Measurements from ENCODE around the gene FBXL5.

Gene FBXL5

DNA sequence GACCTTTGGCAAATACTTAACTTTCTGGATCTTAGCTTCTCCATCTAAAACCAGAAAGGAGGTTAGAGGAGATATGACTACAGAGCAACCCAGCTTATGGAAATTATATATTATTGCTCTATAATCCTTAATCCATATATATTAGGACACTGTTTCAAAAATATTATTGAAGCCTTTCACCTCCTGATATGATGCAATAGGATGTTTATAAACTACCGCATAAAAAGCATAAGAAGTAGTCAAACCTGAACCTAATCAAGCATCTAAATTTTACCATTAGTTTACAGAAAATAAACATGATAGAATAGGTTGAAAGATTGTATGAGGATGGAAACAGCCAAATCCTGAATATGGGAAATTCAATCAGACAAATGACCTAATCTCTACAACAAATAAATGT lies 20.9 kb upstream of the FBXL5 start:
- Histone ChIP-seq H3K9me3 (ENCODE audit: control insufficient read depth, insufficient read depth, low read depth, low read length) (no peaks in the 10 kb centered on the region), H3K9ac (ENCODE audit: low read length) (no peak overlapping the region), H3K4me1 (ENCODE audit: control insufficient read depth, insufficient read depth, low read length) (peaks cover 6% of the 10 kb centered on the region), H3K4me3 (ENCODE audit: low read depth, low read length) (no peak overlapping the region), H3K27ac (ENCODE audit: low read depth, low read length) (no peak overlapping the region), H3K36me3 (ENCODE audit: control insufficient read depth, insufficient read depth, low read length) (peaks cover 18% of the 10 kb centered on the region), H3K27me3 (ENCODE audit: control insufficient read depth, insufficient read depth, low read length) (no peaks in the 10 kb centered on the region)

DNA sequence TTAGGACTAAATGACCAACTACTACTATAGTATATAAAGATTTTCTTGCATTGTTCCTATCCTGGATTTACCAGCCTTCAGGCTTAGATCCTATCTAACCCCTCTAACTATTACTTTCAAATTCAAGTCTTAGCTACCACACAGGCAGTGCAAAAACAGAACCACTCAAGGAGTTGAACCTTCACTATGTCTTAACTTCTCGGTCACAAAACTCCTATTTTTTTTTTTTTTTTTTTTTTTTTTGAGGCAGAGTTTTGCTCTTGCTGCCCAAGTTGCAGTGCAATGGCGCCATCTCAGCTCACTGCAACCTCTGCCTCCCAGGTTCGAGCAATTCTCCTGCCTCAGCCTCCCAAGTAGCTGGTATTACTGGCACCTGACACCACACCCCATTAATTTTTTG lies 20.2 kb upstream of the FBXL5 start:
- H3K4me1 ChIP-seq (ENCODE audit: control insufficient read depth, insufficient read depth, low read length) = peaks cover 6% of the 10 kb centered on the region
- no peak overlapping the region for H3K9ac ChIP-seq (ENCODE audit: low read length)
- H3K27ac ChIP-seq (ENCODE audit: low read depth, low read length) = no peak overlapping the region

DNA sequence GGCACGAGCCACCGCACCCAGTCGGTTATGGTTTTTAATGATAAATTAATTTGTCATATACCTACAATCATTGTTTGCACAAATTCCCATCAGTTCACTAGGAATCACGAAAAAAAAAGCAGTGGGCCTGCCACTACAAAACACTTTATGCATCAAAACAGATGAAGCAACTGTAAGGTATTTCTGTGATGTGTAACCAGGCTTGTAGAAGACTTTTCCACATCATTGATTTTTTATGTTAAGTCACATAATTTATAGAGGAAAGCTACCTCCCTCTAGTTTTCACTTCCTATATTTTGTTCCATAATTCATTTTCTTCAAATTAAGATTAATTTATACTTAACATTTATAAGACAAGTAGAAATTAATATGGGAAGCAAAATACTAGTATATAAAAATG lies 19.8 kb upstream of the FBXL5 start:
- no peaks in the 10 kb centered on the region for H3K9me3 ChIP-seq (ENCODE audit: control insufficient read depth, insufficient read depth, low read depth, low read length)
- H3K36me3 ChIP-seq (ENCODE audit: control insufficient read depth, insufficient read depth, low read length) = peaks cover 21% of the 10 kb centered on the region
- no peaks in the 10 kb centered on the region for H3K27me3 ChIP-seq (ENCODE audit: control insufficient read depth, insufficient read depth, low read length)
- H3K4me3 ChIP-seq (ENCODE audit: low read depth, low read length) = no peak overlapping the region
- H3K9ac ChIP-seq (ENCODE audit: low read length) = no peak overlapping the region
- no peak overlapping the region for H3K27ac ChIP-seq (ENCODE audit: low read depth, low read length)
- peaks cover 6% of the 10 kb centered on the region for H3K4me1 ChIP-seq (ENCODE audit: control insufficient read depth, insufficient read depth, low read length)

More for the DNA sequence above, 20.2 kb upstream of the FBXL5 start:
- no peaks in the 10 kb centered on the region for H3K9me3 ChIP-seq (ENCODE audit: control insufficient read depth, insufficient read depth, low read depth, low read length)
- H3K36me3 ChIP-seq (ENCODE audit: control insufficient read depth, insufficient read depth, low read length) = peaks cover 18% of the 10 kb centered on the region
- no peak overlapping the region for H3K4me3 ChIP-seq (ENCODE audit: low read depth, low read length)
- H3K27me3 ChIP-seq (ENCODE audit: control insufficient read depth, insufficient read depth, low read length) = no peaks in the 10 kb centered on the region

DNA sequence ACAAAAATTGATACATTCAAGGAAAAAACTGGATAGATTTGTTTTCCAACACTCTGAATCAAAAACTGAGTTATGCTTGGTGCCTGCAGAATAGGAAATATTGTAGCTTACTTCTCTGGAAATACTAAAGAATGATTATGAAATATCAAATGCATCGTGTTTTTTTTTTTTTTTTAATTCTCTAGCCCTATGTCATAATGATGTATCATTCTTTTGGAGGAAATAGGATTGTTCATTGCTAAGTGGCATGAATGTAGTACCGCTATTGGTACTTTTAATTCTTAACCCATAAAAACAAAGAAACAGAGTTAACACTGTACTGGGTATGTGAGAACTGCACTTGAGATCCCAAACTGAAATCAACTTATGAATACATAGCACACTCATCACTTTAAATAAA lies 18.9 kb upstream of the FBXL5 start:
- Histone ChIP-seq H3K4me1 (ENCODE audit: control insufficient read depth, insufficient read depth, low read length) (peaks cover 6% of the 10 kb centered on the region), H3K4me3 (ENCODE audit: low read depth, low read length) (no peak overlapping the region), H3K27me3 (ENCODE audit: control insufficient read depth, insufficient read depth, low read length) (no peaks in the 10 kb centered on the region), H3K9me3 (ENCODE audit: control insufficient read depth, insufficient read depth, low read depth, low read length) (no peaks in the 10 kb centered on the region), H3K36me3 (ENCODE audit: control insufficient read depth, insufficient read depth, low read length) (peaks cover 21% of the 10 kb centered on the region), H3K27ac (ENCODE audit: low read depth, low read length) (no peak overlapping the region), H3K9ac (ENCODE audit: low read length) (no peak overlapping the region)

DNA sequence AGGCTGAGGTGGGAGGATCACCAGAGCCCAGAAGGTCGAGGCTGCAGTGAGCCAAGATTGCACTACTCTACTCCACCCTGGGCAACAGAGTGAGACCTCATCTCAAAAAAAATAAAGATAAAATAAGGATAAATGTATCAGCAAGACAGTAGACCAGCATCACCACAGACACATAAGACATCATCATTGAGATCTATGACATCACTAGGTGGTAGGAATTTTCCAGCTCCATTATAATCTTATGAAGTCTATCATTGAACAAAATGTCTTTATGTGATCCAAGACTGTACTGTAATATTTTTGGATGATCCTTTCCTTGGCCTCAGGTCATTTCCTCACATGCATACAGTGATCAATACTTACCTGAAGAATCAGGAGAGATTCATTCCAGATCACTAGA lies 18.2 kb upstream of the FBXL5 start:
- Histone ChIP-seq H3K27me3 (ENCODE audit: control insufficient read depth, insufficient read depth, low read length) (no peaks in the 10 kb centered on the region), H3K4me3 (ENCODE audit: low read depth, low read length) (no peak overlapping the region), H3K36me3 (ENCODE audit: control insufficient read depth, insufficient read depth, low read length) (peaks cover 21% of the 10 kb centered on the region), H3K4me1 (ENCODE audit: control insufficient read depth, insufficient read depth, low read length) (peaks cover 6% of the 10 kb centered on the region), H3K27ac (ENCODE audit: low read depth, low read length) (no peak overlapping the region), H3K9ac (ENCODE audit: low read length) (no peak overlapping the region), H3K9me3 (ENCODE audit: control insufficient read depth, insufficient read depth, low read depth, low read length) (no peaks in the 10 kb centered on the region)

DNA sequence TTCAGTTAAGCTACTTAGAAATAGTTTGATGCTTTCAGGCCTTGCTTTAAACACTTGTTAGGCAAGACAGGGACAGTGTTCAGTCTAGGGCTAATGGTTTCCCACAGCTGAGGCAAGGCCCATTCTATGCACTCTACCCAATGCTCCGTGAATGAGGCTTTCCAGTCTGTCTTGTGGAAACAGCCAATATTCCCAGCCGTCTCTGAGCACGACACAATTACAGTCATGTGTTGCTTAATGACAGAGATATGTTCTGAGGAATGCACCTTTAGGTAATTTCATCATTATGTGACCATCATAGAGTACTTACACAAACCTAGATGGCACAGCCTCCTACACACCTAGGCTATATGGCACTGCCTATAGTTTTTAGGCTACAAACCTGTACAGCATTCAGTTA lies 16.9 kb upstream of the FBXL5 start:
- no peak overlapping the region for H3K9ac ChIP-seq (ENCODE audit: low read length)
- H3K27ac ChIP-seq (ENCODE audit: low read depth, low read length) = no peak overlapping the region
- no peaks in the 10 kb centered on the region for H3K4me1 ChIP-seq (ENCODE audit: control insufficient read depth, insufficient read depth, low read length)
- no peaks in the 10 kb centered on the region for H3K27me3 ChIP-seq (ENCODE audit: control insufficient read depth, insufficient read depth, low read length)
- no peak overlapping the region for H3K4me3 ChIP-seq (ENCODE audit: low read depth, low read length)
- no peaks in the 10 kb centered on the region for H3K9me3 ChIP-seq (ENCODE audit: control insufficient read depth, insufficient read depth, low read depth, low read length)
- peaks cover 24% of the 10 kb centered on the region for H3K36me3 ChIP-seq (ENCODE audit: control insufficient read depth, insufficient read depth, low read length)

DNA sequence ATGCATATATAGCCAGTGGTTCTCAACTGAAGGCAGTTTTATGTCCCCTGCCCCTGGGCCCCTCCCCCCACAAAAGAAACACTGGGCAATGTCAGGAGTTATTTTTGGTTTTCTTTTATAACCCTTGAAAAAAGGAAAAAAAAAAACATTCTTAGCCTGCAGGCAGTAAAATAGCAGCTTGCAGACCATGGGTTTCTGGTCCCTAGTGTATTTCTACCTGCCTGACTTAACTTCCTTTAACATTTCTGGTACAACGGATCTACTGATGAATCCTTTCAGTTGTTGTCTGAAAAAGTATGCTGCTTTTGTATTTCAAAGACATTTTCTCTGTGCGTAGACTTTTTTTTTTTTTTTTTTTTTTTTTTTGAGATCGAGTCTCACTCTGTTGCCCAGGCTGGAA lies 15.4 kb upstream of the FBXL5 start:
- Histone ChIP-seq H3K9me3 (ENCODE audit: control insufficient read depth, insufficient read depth, low read depth, low read length) (no peaks in the 10 kb centered on the region), H3K27ac (ENCODE audit: low read depth, low read length) (no peak overlapping the region), H3K4me3 (ENCODE audit: low read depth, low read length) (no peak overlapping the region), H3K4me1 (ENCODE audit: control insufficient read depth, insufficient read depth, low read length) (no peaks in the 10 kb centered on the region), H3K27me3 (ENCODE audit: control insufficient read depth, insufficient read depth, low read length) (no peaks in the 10 kb centered on the region), H3K9ac (ENCODE audit: low read length) (no peak overlapping the region), H3K36me3 (ENCODE audit: control insufficient read depth, insufficient read depth, low read length) (peaks cover 38% of the 10 kb centered on the region)

- Histone ChIP-seq H3K4me1 (ENCODE audit: control insufficient read depth, insufficient read depth, low read length) (no peaks in the 10 kb centered on the region), H3K27me3 (ENCODE audit: control insufficient read depth, insufficient read depth, low read length) (no peaks in the 10 kb centered on the region), H3K9me3 (ENCODE audit: control insufficient read depth, insufficient read depth, low read depth, low read length) (no peaks in the 10 kb centered on the region), H3K4me3 (ENCODE audit: low read depth, low read length) (no peak overlapping the region), H3K9ac (ENCODE audit: low read length) (no peak overlapping the region), H3K36me3 (ENCODE audit: control insufficient read depth, insufficient read depth, low read length) (peaks cover 38% of the 10 kb centered on the region), H3K27ac (ENCODE audit: low read depth, low read length) (no peak overlapping the region)
These were observed 13.6 kb upstream of the FBXL5 start for GRCh38 chr4:15668566-15669435.

- Histone ChIP-seq H3K4me1 (ENCODE audit: control insufficient read depth, insufficient read depth, low read length) (no peaks in the 10 kb centered on the region), H3K36me3 (ENCODE audit: control insufficient read depth, insufficient read depth, low read length) (peaks cover 33% of the 10 kb centered on the region), H3K9ac (ENCODE audit: low read length) (no peak overlapping the region), H3K9me3 (ENCODE audit: control insufficient read depth, insufficient read depth, low read depth, low read length) (no peaks in the 10 kb centered on the region), H3K27me3 (ENCODE audit: control insufficient read depth, insufficient read depth, low read length) (no peaks in the 10 kb centered on the region), H3K4me3 (ENCODE audit: low read depth, low read length) (no peak overlapping the region), H3K27ac (ENCODE audit: low read depth, low read length) (no peak overlapping the region)
These were observed 11.8 kb upstream of the FBXL5 start for GRCh38 chr4:15667006-15667405.

DNA sequence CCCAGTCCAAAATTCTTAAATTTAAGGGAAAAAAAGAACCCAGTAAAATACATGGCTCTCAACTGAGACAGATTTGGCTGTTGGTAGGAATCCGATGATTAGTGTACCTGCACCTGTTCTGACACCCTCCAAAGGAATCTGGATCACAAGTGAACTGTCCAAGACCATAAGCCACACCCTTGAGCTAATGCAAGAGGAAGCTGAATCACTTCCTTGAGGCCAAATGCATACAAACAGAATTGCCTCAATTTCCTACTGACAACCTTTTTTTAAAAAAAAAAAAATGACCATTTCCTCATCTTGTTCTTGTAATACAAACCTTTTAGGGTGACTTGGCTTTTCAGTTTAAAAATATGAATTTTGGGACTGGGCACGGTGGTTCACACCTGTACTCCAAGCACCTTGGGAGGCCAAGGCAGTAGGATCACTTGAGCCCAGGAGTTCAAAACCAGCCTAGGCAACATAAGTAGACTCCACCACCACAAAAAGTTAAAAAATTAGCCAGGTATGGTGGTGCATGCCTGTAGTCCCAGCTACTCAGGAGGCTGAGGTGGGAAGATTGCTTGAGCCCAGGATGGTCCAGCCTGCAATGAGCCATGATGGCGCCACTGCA lies 10.7 kb upstream of the FBXL5 start:
- no peaks in the 10 kb centered on the region for H3K4me1 ChIP-seq (ENCODE audit: control insufficient read depth, insufficient read depth, low read length)
- no peak overlapping the region for H3K27ac ChIP-seq (ENCODE audit: low read depth, low read length)
- peaks cover 30% of the 10 kb centered on the region for H3K36me3 ChIP-seq (ENCODE audit: control insufficient read depth, insufficient read depth, low read length)
- no peaks in the 10 kb centered on the region for H3K9me3 ChIP-seq (ENCODE audit: control insufficient read depth, insufficient read depth, low read depth, low read length)
- no peaks in the 10 kb centered on the region for H3K27me3 ChIP-seq (ENCODE audit: control insufficient read depth, insufficient read depth, low read length)
- H3K9ac ChIP-seq (ENCODE audit: low read length) = no peak overlapping the region
- H3K4me3 ChIP-seq (ENCODE audit: low read depth, low read length) = no peak overlapping the region

DNA sequence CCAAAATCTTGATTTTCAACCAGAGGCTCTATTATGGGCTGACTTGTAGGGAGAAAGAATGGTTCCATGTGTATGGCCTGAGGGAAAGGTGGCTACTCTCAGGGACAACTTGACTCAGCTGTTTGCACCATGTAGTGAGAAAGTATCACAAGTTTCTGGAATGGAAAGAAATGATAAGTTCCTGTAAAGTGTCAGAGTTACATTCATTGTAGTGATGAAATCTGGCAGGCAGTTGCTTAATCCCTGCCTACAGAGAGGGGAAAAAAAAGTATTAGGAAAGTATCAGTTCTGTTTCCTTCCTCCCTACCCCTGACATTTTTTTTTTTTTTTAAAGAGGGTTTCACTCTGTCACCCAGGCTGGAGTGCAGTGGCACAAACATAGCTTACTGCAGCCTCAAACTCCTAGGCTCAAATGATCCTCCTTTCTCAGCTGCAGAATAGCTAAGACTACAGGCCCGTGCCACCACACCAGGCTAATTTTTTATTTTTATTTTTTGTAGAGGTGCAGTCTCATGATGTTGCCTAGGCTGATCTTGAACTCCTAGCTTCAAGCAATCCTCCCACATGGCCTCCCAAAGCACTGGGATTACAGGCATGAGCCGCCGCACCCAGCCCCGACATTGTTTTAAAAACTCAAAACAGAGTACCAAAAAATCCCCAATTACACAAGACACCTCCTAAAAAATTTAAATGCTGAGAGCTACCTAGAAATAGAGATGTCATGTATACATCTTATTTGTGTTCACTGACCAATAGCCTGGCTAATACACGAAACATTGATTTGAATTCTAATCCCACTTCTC lies 4.8 kb upstream of the FBXL5 start:
- no peaks in the 10 kb centered on the region for H3K9me3 ChIP-seq (ENCODE audit: control insufficient read depth, insufficient read depth, low read depth, low read length)
- H3K4me1 ChIP-seq (ENCODE audit: control insufficient read depth, insufficient read depth, low read length) = peaks cover 12% of the 10 kb centered on the region
- H3K27ac ChIP-seq (ENCODE audit: low read depth, low read length) = no peak overlapping the region
- H3K27me3 ChIP-seq (ENCODE audit: control insufficient read depth, insufficient read depth, low read length) = no peaks in the 10 kb centered on the region
- no peak overlapping the region for H3K4me3 ChIP-seq (ENCODE audit: low read depth, low read length)
- H3K9ac ChIP-seq (ENCODE audit: low read length) = no peak overlapping the region
- peaks cover 12% of the 10 kb centered on the region for H3K36me3 ChIP-seq (ENCODE audit: control insufficient read depth, insufficient read depth, low read length)
